B cell (primary cell): ENCODE data around the gene PHF8. TPM values are rescaled to one million over a fixed set of nuclear protein-coding genes. Genes with fewer than 3 reads are reported as not detected.

Source experiments
- ATAC-seq: fragments of 200-7000 bp; cut with Tn5 transposase; one replicate; pipeline ENCODE4 v1.10.0; 2021; ENCODE audit warnings: low read depth, mild to moderate bottlenecking, moderate number of reproducible peaks, moderate library complexity
- CTCF ChIA-PET: fragments of 350-600 bp; sonication (Branson Sonifier 250); formaldehyde crosslinking; loops from one replicate; lab custom pipeline; 2021; ENCODE audit warnings: antibody characterized with exemption, inconsistent platforms; lab: Charles Lee
- POLR2A ChIA-PET: fragments of 350-600 bp; sonication (Branson Sonifier 250); formaldehyde crosslinking; loops from one replicate; lab custom pipeline; 2021; ENCODE audit warnings: antibody characterized with exemption; lab: Charles Lee
- DNase-seq: peaks from one replicate; pipeline ENCODE4 v3.0.0; 2013
- H2AFZ ChIP-seq: 2 replicates; pipeline ENCODE4 v1.6.1; 2012; ENCODE audit warnings: mild to moderate bottlenecking, low read depth, low read length; ENCODE audit not compliant: insufficient read depth, poor library complexity, severe bottlenecking
- H3K27ac ChIP-seq, 2 donors: 1 replicate in 1 of 2; 2 replicates in 1 of 2; pipeline ENCODE4 v1.5.1; 2012 to 2013; ENCODE audit warnings: low read length in 2 of 2, mild to moderate bottlenecking in 2 of 2, moderate library complexity in 1 of 2
- H3K27me3 ChIP-seq, 4 experiments: fragments of 200-600 bp in 1 of 4; sonication (generic) in 1 of 4; replicated peaks in 1 of 4; 1 replicate in 2 of 4; 2 replicates in 2 of 4; pipeline versions ENCODE4 v1.6.1 to v1.7.0; 2013 to 2016; ENCODE audit warnings: low read length in 3 of 4, mild to moderate bottlenecking in 2 of 4, mixed read lengths in 1 of 4, moderate library complexity in 1 of 4; ENCODE audit not compliant: insufficient read depth in 4 of 4, control insufficient read depth in 3 of 4; ENCODE audit errors: control extremely low read depth in 1 of 4
- H3K36me3 ChIP-seq, 2 experiments: replicated peaks in 1 of 2; 1 replicate in 1 of 2; 2 replicates in 1 of 2; pipeline versions ENCODE4 v1.6.1 to v1.7.1; 2013; ENCODE audit warnings: low read length in 1 of 2; ENCODE audit not compliant: insufficient read depth in 2 of 2, control insufficient read depth in 1 of 2; ENCODE audit errors: control extremely low read depth in 1 of 2, extremely low read depth in 1 of 2
- H3K4me1 ChIP-seq, 2 donors: fragments of 200-600 bp in 1 of 2; sonication (generic) in 1 of 2; 1 replicate in 1 of 2; 2 replicates in 1 of 2; pipeline versions ENCODE4 v1.5.1 to v1.6.1; 2013 to 2017; ENCODE audit warnings: low read length in 2 of 2; ENCODE audit not compliant: control insufficient read depth in 2 of 2, insufficient read depth in 2 of 2
- H3K4me2 ChIP-seq: replicated peaks from 2 replicates; pipeline ENCODE3; 2012; ENCODE audit warnings: mild to moderate bottlenecking, low read depth, low read length; ENCODE audit not compliant: poor library complexity, severe bottlenecking
- H3K4me3 ChIP-seq, 5 experiments: fragments of 200-600 bp in 1 of 5; sonication (generic) in 1 of 5; 1 replicate in 3 of 5; 2 replicates in 2 of 5; pipeline versions ENCODE4 v1.5.1 to v1.7.0; 2011 to 2016; ENCODE audit warnings: low read length in 4 of 5, mild to moderate bottlenecking in 4 of 5, low read depth in 2 of 5, control low read depth in 1 of 5, moderate library complexity in 1 of 5; ENCODE audit not compliant: insufficient read depth in 1 of 5; ENCODE audit errors: control extremely low read depth in 1 of 5, extremely low read depth in 1 of 5
- H3K79me2 ChIP-seq: fragments of 200-600 bp; sonication (generic); one replicate; pipeline ENCODE4 v1.6.0; 2016; ENCODE audit warnings: low read length; ENCODE audit not compliant: control insufficient read depth, insufficient read depth
- H3K9ac ChIP-seq: fragments of 200-600 bp; sonication (generic); 2 replicates; pipeline ENCODE4 v1.6.1; 2017; ENCODE audit warnings: mild to moderate bottlenecking, low read length, moderate library complexity
- H3K9me3 ChIP-seq, 3 donors: one replicate each; pipeline versions ENCODE4 v1.6.1 to v1.7.1; 2013; ENCODE audit warnings: low read length in 2 of 3; ENCODE audit not compliant: control insufficient read depth in 2 of 3, insufficient read depth in 1 of 3; ENCODE audit errors: control extremely low read depth in 1 of 3
- H4K20me1 ChIP-seq: 2 replicates; pipeline ENCODE4 v1.6.0; 2012; ENCODE audit warnings: mild to moderate bottlenecking, low read length; ENCODE audit not compliant: insufficient read depth, control insufficient read depth, poor library complexity, severe bottlenecking
- H3K27ac Mint-ChIP-seq: one replicate; pipeline ENCODE4 v1.8.0; 2021; ENCODE audit warnings: mixed read lengths
- H3K27me3 Mint-ChIP-seq: one replicate; pipeline ENCODE4 v1.8.0; 2021; ENCODE audit warnings: mixed read lengths
- H3K4me1 Mint-ChIP-seq: one replicate; pipeline ENCODE4 v1.8.0; 2021; ENCODE audit warnings: mixed read lengths
- H3K4me3 Mint-ChIP-seq: one replicate; pipeline ENCODE4 v1.8.0; 2021; ENCODE audit warnings: mixed read lengths
- H3K9me3 Mint-ChIP-seq: one replicate; pipeline ENCODE4 v1.8.0; 2022; ENCODE audit warnings: mixed read lengths; ENCODE audit not compliant: insufficient read depth
- CTCF ChIP-seq: fragments of 200-600 bp; IDR thresholded peaks from one replicate; pipeline ENCODE4 v1.8.0; 2022; ENCODE audit warnings: antibody characterized with exemption, mild to moderate bottlenecking
- EZH2 ChIP-seq: IDR thresholded peaks from 2 replicates; pipeline ENCODE4 v1.6.1; 2012; ENCODE audit warnings: borderline replicate concordance, low read depth, mild to moderate bottlenecking, moderate library complexity, low read length; ENCODE audit not compliant: insufficient read depth, poor library complexity, severe bottlenecking
- WGBS: methylation state at CpG from one replicate; pipeline ENCODE4 v1.1.5; 2013; ENCODE audit warnings: missing lambda C conversion rate; ENCODE audit not compliant: insufficient coverage; 5-methylcytosine and 5-hydroxymethylcytosine counted together
- intact Hi-C: fragments of 100-400 bp; cut with micrococcal nuclease; formaldehyde crosslinking; loops from one replicate; pipeline ENCODE4 v1.10.0; 2022
- polyA plus RNA-seq: library from polyadenylated mRNA; depleted of rRNA; stranded (reverse); fragments of >200 nt; gene quantifications from 2 replicates; pipeline ENCODE4 v1.2.3, GENCODE V29; 2012
- total RNA-seq, 2 donors: library from RNA; stranded (reverse); fragments of 120-200 nt in 1 of 2; gene quantifications; 1 replicate in 1 of 2; 2 replicates in 1 of 2; pipeline versions ENCODE4 v1.2.3 to v1.2.4, GENCODE V29; 2013 to 2022

Gene PHF8
- total and polyA plus RNA-seq, 2 donors (not counting 1 experiment from before 2014, with no cell fraction given) = 21.4 to 73.2 TPM

GRCh38 chrX:54066841-54067240 is 22.6 kb upstream of the PHF8 start:
- intact Hi-C loops = no loop called here
- no peak for TF ChIP-seq CTCF
- no peak for TF ChIP-seq EZH2
- Mint-ChIP-seq H3K9me3 (no peaks in the 10 kb centered on the region), H3K27me3 (no peaks in the 10 kb centered on the region), H3K4me1 (no peaks in the 10 kb centered on the region), H3K4me3 (no peak overlapping the region), H3K27ac (no peak overlapping the region)
- no peaks in the 10 kb centered on the region for H3K27me3 ChIP-seq
- no peaks in the 10 kb centered on the region for H3K79me2 ChIP-seq
- no peak overlapping the region for H3K4me3 ChIP-seq
- no peaks in the 10 kb centered on the region for H3K9me3 ChIP-seq
- ChIA-PET CTCF (no interaction called here), POLR2A (no interaction called here)
- no peaks in the 10 kb centered on the region for H3K36me3 ChIP-seq
- no peak for ATAC-seq
- H3K4me1 ChIP-seq = no peaks in the 10 kb centered on the region
- no peak overlapping the region for H3K4me2 ChIP-seq
- H2AFZ ChIP-seq = no peak overlapping the region
- no peaks in the 10 kb centered on the region for H4K20me1 ChIP-seq
- H3K27ac ChIP-seq = no peak overlapping the region
- no peak for DNase-seq
- H3K9ac ChIP-seq = no peak overlapping the region

- CTCF ChIA-PET = no interaction called here
- H3K4me3 Mint-ChIP-seq = no peak overlapping the region
- intact Hi-C loops = no loop called here
- Histone ChIP-seq H3K27me3 (no peaks in the 10 kb centered on the region), H2AFZ (no peak overlapping the region), H4K20me1 (no peaks in the 10 kb centered on the region), H3K79me2 (no peaks in the 10 kb centered on the region), H3K4me1 (no peaks in the 10 kb centered on the region), H3K4me3 (no peak overlapping the region), H3K27ac (no peak overlapping the region), H3K9me3 (no peaks in the 10 kb centered on the region), H3K36me3 (no peaks in the 10 kb centered on the region), H3K9ac (no peak overlapping the region), H3K4me2 (no peak overlapping the region)
- no CpG with 5 or more reads among the region's 3 CpGs for WGBS
- POLR2A ChIA-PET = no interaction called here
- ATAC-seq (no peak), DNase-seq (no peak)
- no peaks in the 10 kb centered on the region for H3K27me3 Mint-ChIP-seq
- no peak overlapping the region for H3K27ac Mint-ChIP-seq
- no peaks in the 10 kb centered on the region for H3K9me3 Mint-ChIP-seq
- H3K4me1 Mint-ChIP-seq = no peaks in the 10 kb centered on the region
- no peak for TF ChIP-seq EZH2
- TF ChIP-seq CTCF = no peak
Observed at GRCh38 chrX:54064564-54064963, 20.3 kb upstream of the PHF8 start.
